Activated B cell treated with CpG ODN at 0.5 μM for 24 hours (primary cell): ENCODE data around the gene RGSL1. TPM values are rescaled to one million over a fixed set of nuclear protein-coding genes. Genes with fewer than 3 reads are reported as not detected.

Source experiments
- ATAC-seq: fragments of 200-7000 bp; cut with Tn5 transposase; one replicate; pipeline ENCODE4 v1.10.0; 2021; ENCODE audit warnings: low read depth, mild to moderate bottlenecking, moderate library complexity
- CTCF ChIA-PET: fragments of 350-600 bp; sonication (Branson Sonifier 250); formaldehyde crosslinking; loops from one replicate; lab custom pipeline; 2021; ENCODE audit warnings: antibody characterized with exemption; lab: Charles Lee
- POLR2A ChIA-PET: fragments of 350-600 bp; sonication (Branson Sonifier 250); formaldehyde crosslinking; loops from one replicate; lab custom pipeline; 2021; ENCODE audit warnings: antibody characterized with exemption; lab: Charles Lee
- DNase-seq: peaks from one replicate; pipeline ENCODE4 v3.0.0; 2022
- H3K27ac Mint-ChIP-seq: one replicate; pipeline ENCODE4 v1.8.0; 2020; ENCODE audit warnings: mixed read lengths
- H3K27me3 Mint-ChIP-seq: one replicate; pipeline ENCODE4 v1.8.0; 2021; ENCODE audit warnings: mixed read lengths
- H3K36me3 Mint-ChIP-seq: one replicate; pipeline ENCODE4 v1.8.0; 2021; ENCODE audit warnings: low read depth, mixed read lengths
- H3K4me1 Mint-ChIP-seq: one replicate; pipeline ENCODE4 v1.8.0; 2021; ENCODE audit warnings: mixed read lengths
- H3K4me3 Mint-ChIP-seq: one replicate; pipeline ENCODE4 v1.8.0; 2020; ENCODE audit warnings: mild to moderate bottlenecking, mixed read lengths
- H3K9me3 Mint-ChIP-seq: one replicate; pipeline ENCODE4 v1.8.0; 2020; ENCODE audit warnings: mixed read lengths
- CTCF ChIP-seq: fragments of 200-600 bp; IDR thresholded peaks from one replicate; pipeline ENCODE4 v1.8.0; 2022; ENCODE audit warnings: antibody characterized with exemption, mild to moderate bottlenecking
- intact Hi-C: fragments of 100-400 bp; cut with micrococcal nuclease; formaldehyde crosslinking; loops from one replicate; pipeline ENCODE4 v1.15.1; 2024
- total RNA-seq: library from RNA; stranded (reverse); gene quantifications from 2 replicates; pipeline ENCODE4 v1.2.3, GENCODE V29; 2022

Gene RGSL1
- total RNA-seq = not detected in 2 replicates

- ATAC-seq = no peak
- ChIA-PET POLR2A (no interaction called here), CTCF (no interaction called here)
- no peak for TF ChIP-seq CTCF
- Mint-ChIP-seq H3K4me3 (no peak within 1 kb of the TSS), H3K36me3 (no peaks in the 10 kb centered on the region), H3K27me3 (no peaks in the 10 kb centered on the region), H3K9me3 (no peaks in the 10 kb centered on the region), H3K4me1 (peaks cover 4% of the 10 kb centered on the region), H3K27ac (no peak within 1 kb of the TSS)
- DNase-seq = no peak
- intact Hi-C loops = no loop called here
Observed at GRCh38 chr1:182450087-182450486, at the start of gene RGSL1. TSS of gene RGSL1 (plus strand) at chr1:182450146. CDS start at chr1:182450166, 20 bp downstream.

DNA sequence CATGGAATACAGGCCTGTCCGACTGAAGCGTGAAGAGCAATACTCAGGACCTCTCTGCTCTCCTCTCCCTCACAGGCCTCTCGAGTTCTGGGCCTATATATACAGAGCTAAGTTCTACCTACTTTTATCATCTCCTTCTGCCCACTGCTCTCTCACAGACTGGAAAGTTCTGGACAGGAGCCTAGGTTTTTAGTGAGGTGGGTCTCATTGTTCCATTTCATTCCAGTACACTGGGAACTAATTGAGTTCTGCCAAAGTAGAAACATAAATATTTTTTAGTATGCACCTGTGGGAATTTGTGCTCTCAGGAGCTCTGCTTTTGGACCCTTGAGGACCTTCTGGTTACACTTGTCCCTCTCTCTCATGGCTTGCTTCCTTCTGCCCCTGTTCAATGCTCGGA, 49.4 kb upstream of the RGSL1 start, which contains the start of gene TEDDM1:
Gene TEDDM1 (minus strand): TSS at position 101 of the 400 bp plus-strand sequence. CDS start 182 bp downstream, outside the sequence.
- Mint-ChIP-seq H3K9me3 (no peaks in the 10 kb centered on the region), H3K4me3 (no peak within 1 kb of the TSS), H3K36me3 (no peaks in the 10 kb centered on the region), H3K27ac (no peak within 1 kb of the TSS), H3K27me3 (peaks cover 8% of the 10 kb centered on the region), H3K4me1 (peaks cover 4% of the 10 kb centered on the region)
- intact Hi-C loops = no loop called here
- ChIA-PET POLR2A (no interaction called here), CTCF (interaction anchor here (1.1 to 8.4 kb wide), 2 partner anchors 258 to 320 kb away, joined by 3 to 284 read pairs; no protein-coding TSS in a partner anchor)
- no peak for TF ChIP-seq CTCF
- no peak for ATAC-seq
- DNase-seq = no peak

GRCh38 chr1:182404781-182405180, 45.2 kb upstream of the RGSL1 start:
- DNase-seq (no peak), ATAC-seq (no peak)
- intact Hi-C loops = no loop called here
- Mint-ChIP-seq H3K9me3 (no peaks in the 10 kb centered on the region), H3K4me1 (no peaks in the 10 kb centered on the region), H3K36me3 (no peaks in the 10 kb centered on the region), H3K4me3 (no peak overlapping the region), H3K27me3 (peaks cover 8% of the 10 kb centered on the region), H3K27ac (no peak overlapping the region)
- ChIA-PET POLR2A (no interaction called here), CTCF (interaction anchor here (0.7 to 1.7 kb wide), 2 partner anchors 8 to 262 kb away, joined by 3 to 5 read pairs; no protein-coding TSS in a partner anchor)
- TF ChIP-seq CTCF = no peak

GRCh38 chr1:182405578-182405977, 44.4 kb upstream of the RGSL1 start:
- Mint-ChIP-seq H3K36me3 (no peaks in the 10 kb centered on the region), H3K9me3 (no peaks in the 10 kb centered on the region), H3K27ac (no peak overlapping the region), H3K27me3 (peaks cover 8% of the 10 kb centered on the region), H3K4me1 (no peaks in the 10 kb centered on the region), H3K4me3 (no peak overlapping the region)
- DNase-seq (no peak), ATAC-seq (no peak)
- ChIA-PET CTCF (interaction anchor here (0.7 to 1.7 kb wide), 2 partner anchors 9 to 262 kb away, joined by 3 to 5 read pairs; no protein-coding TSS in a partner anchor), POLR2A (no interaction called here)
- no peak for TF ChIP-seq CTCF
- intact Hi-C loops = no loop called here

DNA sequence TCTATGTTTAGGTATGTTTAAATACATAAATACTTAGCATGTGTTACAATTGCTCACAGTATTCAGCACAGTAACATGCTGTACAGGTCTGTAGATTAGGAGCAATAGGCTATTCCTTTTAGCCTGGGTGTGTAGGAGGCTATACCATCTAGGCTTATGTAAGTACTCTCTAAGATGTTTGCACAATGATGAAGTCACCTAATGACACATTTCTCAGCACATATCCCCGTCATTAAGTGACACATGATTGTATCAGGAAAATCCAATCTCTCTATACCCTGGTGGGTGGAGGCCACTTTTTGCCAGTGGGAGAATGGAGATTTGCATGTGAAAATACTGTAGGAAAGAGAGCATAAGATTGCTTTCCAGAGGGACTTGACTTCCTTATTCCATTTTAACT, 43.9 kb upstream of the RGSL1 start:
- no peaks in the 10 kb centered on the region for H3K36me3 Mint-ChIP-seq
- no peak for TF ChIP-seq CTCF
- ATAC-seq (no peak), DNase-seq (no peak)
- H3K4me1 Mint-ChIP-seq = no peaks in the 10 kb centered on the region
- no peak overlapping the region for H3K4me3 Mint-ChIP-seq
- H3K9me3 Mint-ChIP-seq = no peaks in the 10 kb centered on the region
- intact Hi-C loops = no loop called here
- H3K27ac Mint-ChIP-seq = no peak overlapping the region
- H3K27me3 Mint-ChIP-seq = peaks cover 8% of the 10 kb centered on the region
- ChIA-PET CTCF (interaction anchor here (0.6 to 1.7 kb wide), 3 partner anchors 8 to 263 kb away, joined by 3 to 5 read pairs (median 4); no protein-coding TSS in a partner anchor), POLR2A (no interaction called here)
